Prostate gland (tissue), 2 donors: ENCODE data around the gene RAD23B. TPM values are rescaled to one million over a fixed set of nuclear protein-coding genes. Genes with fewer than 3 reads are reported as not detected.

Experiments used
- DNase-seq: peaks from one replicate; pipeline ENCODE4 v3.0.0-alpha.2; 2019; ENCODE audit warnings: low spot score
- H3K27ac ChIP-seq, 2 donors: fragments of 200-600 bp; sonication (generic); 2 replicates each; pipeline ENCODE4 v1.5.1; 2017 to 2019
- H3K27me3 ChIP-seq: fragments of 200-600 bp; sonication (generic); replicated peaks from 2 replicates; pipeline ENCODE4 v1.5.1; 2019; ENCODE audit not compliant: insufficient read depth
- H3K36me3 ChIP-seq, 2 donors: fragments of 200-600 bp; sonication (generic); 1 replicate in 1 of 2; 2 replicates in 1 of 2; pipeline versions ENCODE4 v1.5.1 to v1.8.1; 2017 to 2019
- H3K4me1 ChIP-seq: fragments of 200-600 bp; sonication (generic); replicated peaks from 2 replicates; pipeline ENCODE4 v1.5.1; 2019
- H3K4me3 ChIP-seq, 2 donors: fragments of 200-600 bp; sonication (generic); 2 replicates each; pipeline ENCODE4 v1.5.1; 2017 to 2019
- H3K9me3 ChIP-seq: fragments of 200-600 bp; sonication (generic); 2 replicates; pipeline ENCODE4 v1.5.1; 2017
- POLR2A ChIP-seq: fragments of 450-650 bp; IDR thresholded peaks from one replicate; pipeline ENCODE4 v1.6.1; 2016; ENCODE audit warnings: antibody characterized with exemption, mild to moderate bottlenecking
- POLR2AphosphoS5 ChIP-seq: sonication (generic); formaldehyde crosslinking; IDR thresholded peaks from one replicate; pipeline ENCODE4 v1.6.1; 2017; ENCODE audit warnings: antibody characterized with exemption
- WGBS: methylation state at CpG from one replicate; pipeline ENCODE4 v1.1.5; 2018; 5-methylcytosine and 5-hydroxymethylcytosine counted together
- intact Hi-C: fragments of 100-400 bp; cut with DNase I; formaldehyde crosslinking; loops from one replicate; pipeline ENCODE4 v1.14.2; 2022
- total RNA-seq, 2 donors: library from RNA; depleted of rRNA; stranded (reverse); fragments of >200 nt; gene quantifications; one replicate each; pipeline ENCODE4 v1.1.0, GENCODE V29; 2016
- TF ChIP-seq, protein P1 (sequence below), 4 experiments: fragments of 200-600 bp in 2 of 4; fragments of 450-650 bp in 2 of 4; sonication (generic) in 2 of 4; IDR thresholded peaks; 1 replicate in 3 of 4; 2 replicates in 1 of 4; pipeline ENCODE4 v1.5.1; 2016 to 2019; ENCODE audit warnings: antibody characterized with exemption in 4 of 4, mild to moderate bottlenecking in 2 of 4, moderate library complexity in 2 of 4

Gene RAD23B
- total RNA-seq, 2 donors from 2014 or later: 92.3 to 111 TPM

DNA sequence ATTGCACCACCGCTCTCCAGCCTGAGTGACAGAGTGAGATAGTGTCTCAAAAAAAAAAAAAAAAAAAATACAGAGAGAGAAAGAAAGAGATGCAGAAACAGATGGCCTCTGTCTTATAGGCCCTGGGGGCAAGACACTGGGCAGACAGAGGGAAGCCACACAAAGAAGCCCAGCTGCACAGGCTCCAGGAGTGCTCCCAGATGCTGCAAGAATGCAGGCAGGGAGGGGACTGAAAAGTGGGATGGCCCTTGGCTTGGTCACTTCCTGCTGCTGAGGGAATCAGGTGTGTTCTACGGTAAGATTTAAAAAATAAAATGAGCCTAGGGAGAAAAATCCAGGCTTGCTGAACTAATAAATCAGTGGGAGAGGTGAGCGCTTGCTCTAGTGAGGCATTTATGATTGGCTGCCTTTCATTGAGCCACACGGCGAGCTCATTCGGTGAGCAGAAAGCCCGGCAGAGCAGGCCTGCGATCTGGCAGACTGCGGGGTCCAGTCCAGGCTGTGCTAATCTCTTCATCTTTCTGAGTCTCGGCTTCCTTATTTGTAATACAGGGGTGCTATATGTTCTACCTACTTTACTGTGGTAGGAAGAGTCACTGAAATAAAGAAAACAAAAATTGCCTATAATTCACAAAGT, 80.6 kb downstream of the RAD23B start:
- Histone ChIP-seq H3K27ac (peak overlapping the region in 1 of 2 donors; percentile 65), H3K9me3 (no peaks in the 10 kb centered on the region), H3K36me3 (no peaks in the 10 kb centered on the region), H3K4me3 (no peak overlapping the region), H3K27me3 (no peaks in the 10 kb centered on the region), H3K4me1 (no peaks in the 10 kb centered on the region)
- no peak for DNase-seq
- intact Hi-C loops: no loop called here
- TF ChIP-seq, protein P1, sequence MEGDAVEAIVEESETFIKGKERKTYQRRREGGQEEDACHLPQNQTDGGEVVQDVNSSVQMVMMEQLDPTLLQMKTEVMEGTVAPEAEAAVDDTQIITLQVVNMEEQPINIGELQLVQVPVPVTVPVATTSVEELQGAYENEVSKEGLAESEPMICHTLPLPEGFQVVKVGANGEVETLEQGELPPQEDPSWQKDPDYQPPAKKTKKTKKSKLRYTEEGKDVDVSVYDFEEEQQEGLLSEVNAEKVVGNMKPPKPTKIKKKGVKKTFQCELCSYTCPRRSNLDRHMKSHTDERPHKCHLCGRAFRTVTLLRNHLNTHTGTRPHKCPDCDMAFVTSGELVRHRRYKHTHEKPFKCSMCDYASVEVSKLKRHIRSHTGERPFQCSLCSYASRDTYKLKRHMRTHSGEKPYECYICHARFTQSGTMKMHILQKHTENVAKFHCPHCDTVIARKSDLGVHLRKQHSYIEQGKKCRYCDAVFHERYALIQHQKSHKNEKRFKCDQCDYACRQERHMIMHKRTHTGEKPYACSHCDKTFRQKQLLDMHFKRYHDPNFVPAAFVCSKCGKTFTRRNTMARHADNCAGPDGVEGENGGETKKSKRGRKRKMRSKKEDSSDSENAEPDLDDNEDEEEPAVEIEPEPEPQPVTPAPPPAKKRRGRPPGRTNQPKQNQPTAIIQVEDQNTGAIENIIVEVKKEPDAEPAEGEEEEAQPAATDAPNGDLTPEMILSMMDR (IDR thresholded peaks at IDR 0.05): no peak
- TF ChIP-seq POLR2AphosphoS5 (no peak), POLR2A (no peak)
- WGBS: 39% methylated on average over 10 of the region's 10 CpGs

GRCh38 chr9:107367727-107368502, 84.8 kb downstream of the RAD23B start:
- Histone ChIP-seq H3K27me3 (no peaks in the 10 kb centered on the region), H3K27ac (no peak overlapping the region), H3K9me3 (no peaks in the 10 kb centered on the region), H3K36me3 (no peaks in the 10 kb centered on the region), H3K4me3 (no peak overlapping the region), H3K4me1 (no peaks in the 10 kb centered on the region)
- intact Hi-C loops: no loop called here
- no peak for DNase-seq
- TF ChIP-seq POLR2A: no peak
- TF ChIP-seq POLR2AphosphoS5: no peak
- TF ChIP-seq, protein P1 (IDR thresholded peaks at IDR 0.05): no peak
- 70% methylated on average over 7 of the region's 7 CpGs for WGBS

- no peaks in the 10 kb centered on the region for H3K9me3 ChIP-seq
- 77% methylated on average over 9 of the region's 9 CpGs for WGBS
- no peaks in the 10 kb centered on the region for H3K36me3 ChIP-seq
- H3K27ac ChIP-seq: no peak overlapping the region
- intact Hi-C loops: no loop called here
- H3K27me3 ChIP-seq: no peaks in the 10 kb centered on the region
- no peak for TF ChIP-seq POLR2AphosphoS5
- TF ChIP-seq, protein P1 (IDR thresholded peaks at IDR 0.05): no peak
- TF ChIP-seq POLR2A: no peak
- H3K4me1 ChIP-seq: no peaks in the 10 kb centered on the region
- H3K4me3 ChIP-seq: no peak overlapping the region
- DNase-seq: no peak
Observed at GRCh38 chr9:107368696-107369095, 85.6 kb downstream of the RAD23B start.

DNA sequence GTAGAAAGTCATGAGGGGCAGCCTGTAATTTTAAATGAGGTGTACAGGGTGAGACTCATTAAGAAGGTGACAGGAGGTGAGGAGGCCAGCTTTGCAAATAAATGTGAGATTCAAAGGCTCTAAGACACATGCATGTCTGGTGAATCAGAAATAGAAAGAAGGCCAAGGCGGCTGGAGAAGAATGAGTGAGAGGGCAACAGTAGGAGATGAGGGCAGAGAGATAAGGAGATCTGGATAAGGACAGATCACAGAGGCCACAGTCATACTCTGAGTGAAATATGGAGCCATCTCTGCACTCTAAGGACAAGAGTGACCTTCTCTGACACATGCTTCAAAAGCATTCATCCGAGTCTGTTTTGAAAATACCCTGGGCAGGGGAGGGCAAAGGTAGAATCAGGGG, 90.7 kb downstream of the RAD23B start:
- Histone ChIP-seq H3K9me3 (no peaks in the 10 kb centered on the region), H3K4me1 (no peaks in the 10 kb centered on the region), H3K27me3 (no peaks in the 10 kb centered on the region), H3K27ac (no peak overlapping the region), H3K36me3 (no peaks in the 10 kb centered on the region), H3K4me3 (no peak overlapping the region)
- TF ChIP-seq POLR2AphosphoS5 (no peak), POLR2A (no peak)
- TF ChIP-seq, protein P1 (IDR thresholded peaks at IDR 0.05): no peak
- WGBS: 67% methylated on average over 2 of the region's 2 CpGs
- no peak for DNase-seq
- intact Hi-C loops: no loop called here
